ENCODE measurements around the gene TERT. TPM values are rescaled to one million over a fixed set of nuclear protein-coding genes. Genes with fewer than 3 reads are reported as not detected.

The TERT gene
- total RNA-seq, 1 donor from 2014 or later = not detected

DNA sequence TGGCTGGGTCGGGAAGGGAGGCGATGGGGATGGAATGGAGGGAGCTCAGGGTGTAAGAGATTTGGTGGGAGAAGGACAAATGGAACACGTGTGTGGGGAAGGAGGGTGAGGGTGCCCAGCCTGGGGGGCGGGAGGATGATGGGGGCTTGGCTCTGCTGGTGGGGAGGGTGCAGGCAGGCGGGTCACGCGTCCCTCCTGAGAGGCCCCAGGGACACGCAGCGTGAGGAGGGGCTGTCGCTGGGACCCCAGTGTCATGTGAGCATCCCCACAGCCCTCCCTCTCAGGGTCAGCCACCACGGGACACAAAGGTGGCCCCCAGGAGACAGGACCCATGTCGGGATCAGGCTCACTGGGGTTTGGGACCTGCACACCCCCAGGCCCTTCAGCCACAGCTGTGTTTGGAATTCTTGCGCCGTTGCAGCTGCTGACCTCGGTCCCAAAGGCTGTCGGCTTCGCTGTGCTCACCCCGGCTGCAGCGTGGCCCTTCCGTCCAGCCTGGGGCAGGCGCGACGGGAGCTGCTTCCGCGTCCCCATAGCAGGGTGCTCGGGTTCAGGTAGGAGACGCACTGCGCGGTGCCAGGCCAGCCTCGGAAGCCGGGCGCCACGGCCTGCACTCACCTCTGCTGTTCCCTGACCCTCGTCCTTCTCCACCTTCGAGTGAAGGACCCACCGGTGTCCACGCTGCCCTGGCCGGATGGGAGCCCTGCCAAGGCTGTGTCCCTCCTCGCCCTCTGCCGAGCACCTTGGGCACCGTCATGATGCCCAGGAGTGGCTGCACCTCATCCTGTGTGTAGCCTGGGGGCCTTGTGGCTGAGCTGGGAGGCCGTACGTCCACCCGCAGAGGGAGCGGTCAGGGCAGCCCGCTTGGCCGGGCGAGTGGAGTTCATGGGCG lies 88.1 kb downstream of the TERT start:
- no peak for DNase-seq (ENCODE audit: low spot score)

DNA sequence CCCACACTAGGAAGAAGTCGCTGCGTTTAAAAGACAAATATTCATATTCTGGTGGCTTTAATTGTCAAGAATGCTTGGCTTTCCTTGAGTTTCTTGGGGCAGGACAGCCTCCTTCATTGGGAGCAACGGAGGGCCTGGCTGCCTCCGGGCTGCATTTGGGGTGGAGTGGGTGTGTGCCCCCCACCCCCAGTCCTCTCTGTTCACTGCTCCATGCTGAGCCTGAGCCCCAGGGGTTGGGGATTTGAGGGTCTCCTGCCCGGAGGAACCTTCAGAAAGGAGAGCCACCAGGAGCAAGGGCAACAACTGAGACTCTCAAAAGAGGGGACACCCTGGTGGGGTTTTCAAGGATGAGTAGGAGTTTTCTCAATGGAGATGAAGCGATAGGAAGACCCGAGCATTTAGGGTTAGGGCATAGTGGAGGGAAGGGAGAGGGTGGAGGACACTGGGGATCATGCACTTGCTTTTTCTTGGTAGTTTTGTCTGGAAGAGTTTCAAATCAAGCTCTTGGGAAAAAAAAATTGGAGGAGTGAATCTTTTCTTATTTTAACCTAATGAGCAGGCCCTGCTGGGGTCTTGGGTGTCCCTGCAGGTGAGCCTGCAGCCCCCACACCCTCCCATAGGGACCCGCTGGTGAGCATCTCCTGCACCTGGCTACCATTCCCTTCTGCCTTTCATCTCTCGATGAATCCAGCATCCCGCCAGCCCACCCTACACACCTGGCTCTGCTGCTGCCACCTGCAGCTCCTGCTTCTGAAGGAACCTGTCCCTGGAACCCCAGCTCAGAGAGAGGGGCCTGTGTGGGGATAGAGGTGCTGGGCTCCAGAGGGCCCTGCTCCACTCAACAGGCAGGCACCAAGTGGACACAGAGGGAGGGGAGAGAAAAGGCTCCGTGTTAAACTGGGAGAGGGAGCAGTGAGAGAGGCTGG lies 89.3 kb downstream of the TERT start:
- no peak for DNase-seq (ENCODE audit: low spot score)

DNA sequence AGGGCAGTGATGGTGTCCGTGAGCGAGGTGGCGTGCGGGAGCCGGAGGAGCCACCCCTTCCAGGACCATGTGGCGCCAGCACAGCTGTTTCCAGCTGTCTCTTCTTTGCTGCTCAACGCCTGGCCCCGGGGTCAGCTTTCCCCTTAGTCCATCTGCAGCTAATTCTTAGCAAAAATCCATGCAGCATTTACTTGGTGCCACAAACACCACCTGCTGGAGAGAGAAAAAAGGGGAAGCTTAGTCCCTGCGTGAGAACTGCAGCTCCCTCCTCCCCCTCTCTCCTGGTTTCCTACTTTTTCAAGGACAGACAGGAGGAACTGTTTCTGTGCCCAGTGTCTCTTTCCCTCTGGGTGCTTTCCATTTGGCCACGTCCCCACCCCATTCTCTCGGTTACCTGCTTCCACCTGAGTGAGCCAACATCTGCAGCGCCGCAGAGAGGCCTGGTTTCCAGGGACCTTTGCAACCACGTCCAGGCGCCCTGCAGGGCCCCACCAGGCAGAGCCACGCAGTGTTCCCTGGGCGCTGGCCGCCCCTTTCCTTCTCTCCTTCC lies 90.1 kb downstream of the TERT start:
- no peak for DNase-seq (ENCODE audit: low spot score)

DNA sequence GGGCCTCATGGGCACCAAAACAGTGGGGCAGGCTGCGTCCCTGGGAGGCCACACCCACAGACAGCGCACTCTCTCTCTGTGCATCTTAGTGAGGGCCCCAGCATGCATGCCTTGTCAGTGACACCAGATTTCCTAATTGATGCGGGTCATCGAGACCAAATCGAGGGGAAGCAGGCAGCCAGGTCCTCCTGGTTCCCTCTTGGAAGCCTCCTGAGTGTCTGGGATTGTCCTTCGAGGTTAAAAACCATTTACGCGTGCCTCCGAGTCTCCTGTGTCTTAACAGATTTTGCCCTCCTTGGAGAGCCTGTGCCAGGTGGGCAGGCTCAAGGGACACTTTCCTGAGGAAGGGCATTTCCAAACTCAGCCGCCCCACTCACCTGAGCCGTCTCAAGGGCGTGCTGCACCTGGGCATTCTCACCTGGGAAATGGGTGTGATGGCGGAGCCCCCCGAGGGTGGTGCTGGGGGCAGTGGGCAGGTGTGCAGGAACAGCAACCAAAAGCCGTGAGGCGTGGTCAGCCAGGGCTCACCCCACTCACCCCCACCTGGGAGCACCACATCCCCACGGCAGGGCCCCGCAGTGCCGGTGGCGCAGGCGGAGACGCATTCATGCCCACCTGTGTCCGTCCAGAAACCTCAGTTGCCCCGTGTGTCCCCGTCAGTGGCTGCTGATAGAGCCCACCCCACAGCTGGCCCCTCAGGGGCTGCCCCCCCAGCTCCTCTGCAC lies 90.7 kb downstream of the TERT start:
- DNase-seq (ENCODE audit: low spot score) = no peak

DNA sequence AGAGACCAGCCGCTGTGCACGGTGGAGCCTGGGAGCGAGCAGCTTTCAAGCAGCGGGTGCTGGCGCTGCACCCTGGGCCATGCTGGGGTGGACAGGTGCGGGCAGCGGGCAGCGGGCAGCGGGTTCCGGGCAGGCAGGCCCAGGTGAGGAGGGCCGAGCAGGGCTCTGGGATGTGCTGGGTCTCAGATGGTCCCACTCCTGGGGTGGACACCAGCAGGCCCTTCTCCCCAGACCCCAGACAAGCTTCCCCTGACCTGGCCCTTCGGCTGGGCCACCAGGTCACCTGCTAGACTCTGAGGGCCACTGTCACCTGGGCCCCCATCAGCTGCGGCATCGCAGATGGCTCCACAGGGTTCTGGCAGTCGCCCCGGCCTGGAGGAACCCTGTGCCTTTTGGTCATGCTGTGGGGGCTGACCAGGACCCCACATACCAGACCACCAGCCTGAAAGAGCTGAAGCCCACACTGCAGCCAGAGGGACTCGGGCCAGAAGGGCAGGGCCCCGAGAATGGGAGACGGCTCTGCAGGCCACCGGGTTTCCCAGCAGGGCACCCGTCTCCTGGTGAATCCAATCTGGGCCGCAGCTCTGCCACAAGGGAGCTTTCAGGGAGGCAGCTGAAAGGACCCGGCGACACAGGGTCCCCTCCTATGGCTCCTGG lies 91.4 kb downstream of the TERT start:
- DNase-seq (ENCODE audit: low spot score) = no peak

Other genes starting within 250 kb of the TERT start
- 77.0 TPM for gene SLC12A7, start 183.0 kb downstream of the TERT start, total RNA-seq
- gene SLC6A19, start 93.5 kb downstream of the TERT start, total RNA-seq = not detected
- not detected for gene SLC6A18, start 69.7 kb downstream of the TERT start, total RNA-seq
- 73.4 TPM for gene CLPTM1L, start 50.0 kb upstream of the TERT start, total RNA-seq
- 0.57 TPM for gene SLC6A3, start 150.4 kb upstream of the TERT start, total RNA-seq
- gene LPCAT1, start 228.9 kb upstream of the TERT start, total RNA-seq = 48.0 TPM